Esophagus squamous epithelium (tissue), 5 donors: Measurements from ENCODE around the gene HOXD10. TPM values are rescaled to one million over a fixed set of nuclear protein-coding genes. Genes with fewer than 3 reads are reported as not detected.

Experiments used
- DNase-seq: peaks from one replicate; lab custom pipeline; 2025; lab: John Stamatoyannopoulos, UW
- H3K27ac ChIP-seq, 4 donors: fragments of 200-600 bp; sonication (generic); one replicate each; pipeline ENCODE4 v1.5.1; 2016 to 2019; ENCODE audit warnings: mild to moderate bottlenecking in 1 of 4
- H3K27me3 ChIP-seq, 4 donors: fragments of 200-600 bp; sonication (generic); 1 replicate in 3 of 4; 2 replicates in 1 of 4; pipeline versions ENCODE4 v1.5.1 to v1.6.0; 2017 to 2021; ENCODE audit warnings: antibody characterized with exemption in 1 of 4
- H3K36me3 ChIP-seq, 3 donors: fragments of 200-600 bp; sonication (generic); one replicate each; pipeline ENCODE4 v1.5.1; 2016 to 2019
- H3K4me1 ChIP-seq, 3 donors: fragments of 200-600 bp; sonication (generic); one replicate each; pipeline ENCODE4 v1.5.1; 2017 to 2019
- H3K4me3 ChIP-seq, 4 donors: fragments of 200-600 bp; sonication (generic); 1 replicate in 3 of 4; 2 replicates in 1 of 4; pipeline ENCODE4 v1.5.1; 2016 to 2019; ENCODE audit warnings: mild to moderate bottlenecking in 2 of 4, moderate library complexity in 1 of 4
- H3K9me3 ChIP-seq, 3 donors: fragments of 200-600 bp; sonication (generic); one replicate each; pipeline ENCODE4 v1.5.1; 2016 to 2019
- POLR2A ChIP-seq, 4 donors: fragments of 450-650 bp; IDR thresholded peaks; one replicate each; pipeline ENCODE4 v1.6.1; 2017; ENCODE audit warnings: antibody characterized with exemption in 4 of 4, mild to moderate bottlenecking in 4 of 4, moderate library complexity in 3 of 4
- WGBS, 2 donors: methylation state at CpG; one replicate each; pipeline ENCODE4 v1.1.5; 2018; 5-methylcytosine and 5-hydroxymethylcytosine counted together
- intact Hi-C: fragments of 100-400 bp; cut with DNase I; formaldehyde crosslinking; loops from one replicate; pipeline ENCODE4 v1.15.0; 2022
- total RNA-seq, 4 donors: library from RNA; depleted of rRNA; stranded (reverse); fragments of >200 nt; gene quantifications; one replicate each; pipeline ENCODE4 v1.1.0, GENCODE V29; 2016
- TF ChIP-seq, protein P1 (sequence below), 6 experiments: fragments of 450-650 bp in 4 of 6; fragments of 200-600 bp in 2 of 6; sonication (generic) in 2 of 6; IDR thresholded peaks; one replicate each; pipeline ENCODE4 v1.5.1; 2016 to 2019; ENCODE audit warnings: antibody characterized with exemption in 6 of 6, mild to moderate bottlenecking in 4 of 6, moderate library complexity in 4 of 6
- donor health status: DM: yes; HTN: yes; CAD: no.

HOXD10 gene
- total RNA-seq, 4 donors from 2014 or later: 0.22 to 0.38 TPM; not detected in 2

DNA sequence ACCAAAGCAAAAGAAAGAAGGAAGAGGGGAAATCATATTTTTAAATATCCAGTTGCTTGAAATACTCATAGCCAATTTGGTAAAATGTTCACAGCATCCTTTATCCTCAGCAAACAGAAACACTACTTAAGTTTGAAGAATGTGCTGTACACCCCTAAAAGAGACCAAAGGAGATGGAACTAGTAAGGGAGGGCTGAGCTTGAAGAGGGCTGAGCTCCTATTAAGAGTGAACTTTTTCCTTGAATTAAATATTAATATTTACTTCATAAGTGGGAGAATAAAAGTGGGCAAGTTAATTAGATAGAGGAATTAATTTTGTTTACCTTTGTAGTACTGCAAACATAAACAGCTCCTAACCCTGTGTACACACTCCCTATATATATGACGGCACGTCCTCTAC, 39.8 kb upstream of the HOXD10 start:
- peaks cover 0 to 15% (median 7%) of the 10 kb centered on the region in 3 donors for H3K9me3 ChIP-seq
- peaks cover 0 to 30% (median 10%) of the 10 kb centered on the region in 3 donors for H3K4me1 ChIP-seq
- 12 to 22% methylated on average over 2 of the region's 2 CpGs for WGBS, 2 donors
- no peak for TF ChIP-seq POLR2A (IDR thresholded peaks at IDR 0.05)
- TF ChIP-seq, protein P1, sequence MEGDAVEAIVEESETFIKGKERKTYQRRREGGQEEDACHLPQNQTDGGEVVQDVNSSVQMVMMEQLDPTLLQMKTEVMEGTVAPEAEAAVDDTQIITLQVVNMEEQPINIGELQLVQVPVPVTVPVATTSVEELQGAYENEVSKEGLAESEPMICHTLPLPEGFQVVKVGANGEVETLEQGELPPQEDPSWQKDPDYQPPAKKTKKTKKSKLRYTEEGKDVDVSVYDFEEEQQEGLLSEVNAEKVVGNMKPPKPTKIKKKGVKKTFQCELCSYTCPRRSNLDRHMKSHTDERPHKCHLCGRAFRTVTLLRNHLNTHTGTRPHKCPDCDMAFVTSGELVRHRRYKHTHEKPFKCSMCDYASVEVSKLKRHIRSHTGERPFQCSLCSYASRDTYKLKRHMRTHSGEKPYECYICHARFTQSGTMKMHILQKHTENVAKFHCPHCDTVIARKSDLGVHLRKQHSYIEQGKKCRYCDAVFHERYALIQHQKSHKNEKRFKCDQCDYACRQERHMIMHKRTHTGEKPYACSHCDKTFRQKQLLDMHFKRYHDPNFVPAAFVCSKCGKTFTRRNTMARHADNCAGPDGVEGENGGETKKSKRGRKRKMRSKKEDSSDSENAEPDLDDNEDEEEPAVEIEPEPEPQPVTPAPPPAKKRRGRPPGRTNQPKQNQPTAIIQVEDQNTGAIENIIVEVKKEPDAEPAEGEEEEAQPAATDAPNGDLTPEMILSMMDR (IDR thresholded peaks at IDR 0.05): no peak
- no peak overlapping the region for H3K27ac ChIP-seq
- no peak for DNase-seq
- no peak overlapping the region for H3K4me3 ChIP-seq
- peaks cover 43 to 100% (median 66%) of the 10 kb centered on the region in 4 donors for H3K27me3 ChIP-seq
- H3K36me3 ChIP-seq: no peaks in the 10 kb centered on the region
- intact Hi-C loops: no loop called here

GRCh38 chr2:176078541-176079284, 37.9 kb upstream of the HOXD10 start:
- Histone ChIP-seq H3K9me3 (peaks cover 0 to 20% (median 13%) of the 10 kb centered on the region in 3 donors), H3K27ac (no peak overlapping the region), H3K4me1 (peaks cover 0 to 46% (median 10%) of the 10 kb centered on the region in 3 donors), H3K4me3 (peak overlapping the region in 1 of 4 donors; percentile 53), H3K27me3 (peaks cover 47 to 100% (median 72%) of the 10 kb centered on the region in 4 donors), H3K36me3 (no peaks in the 10 kb centered on the region)
- WGBS, 2 donors: 10 to 17% methylated on average over 25 of the region's 25 CpGs
- intact Hi-C loops: no loop called here
- no peak for DNase-seq
- TF ChIP-seq POLR2A (IDR thresholded peaks at IDR 0.05): no peak
- TF ChIP-seq, protein P1 (IDR thresholded peaks at IDR 0.05): no peak

DNA sequence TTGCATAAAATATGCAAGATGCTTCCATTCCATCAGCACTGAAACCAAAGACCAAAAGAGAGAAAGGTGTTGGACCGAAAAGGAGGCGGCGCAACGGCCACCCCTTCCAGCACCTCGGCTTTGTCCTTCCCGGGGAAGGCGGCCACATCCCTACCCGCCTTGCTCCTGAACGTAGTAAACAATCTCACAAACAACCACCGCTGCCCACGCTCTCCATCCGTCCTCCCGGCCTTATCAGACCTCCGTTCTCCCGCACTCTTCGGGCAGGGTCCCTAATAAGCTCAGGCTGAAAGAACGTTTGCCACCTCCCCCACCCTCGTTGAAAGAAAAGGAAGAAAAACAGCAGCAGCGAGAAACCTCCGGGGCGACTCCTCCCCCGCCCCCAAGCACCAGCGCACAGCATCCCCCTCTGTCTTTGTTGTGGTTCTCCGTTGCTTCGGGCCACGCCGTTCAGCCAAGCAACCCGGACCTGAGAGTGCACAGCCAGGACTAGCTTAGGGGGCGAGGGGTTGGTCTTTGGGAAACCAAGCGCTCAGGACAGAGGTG, 37.2 kb upstream of the HOXD10 start:
- DNase-seq: no peak
- Histone ChIP-seq H3K36me3 (no peaks in the 10 kb centered on the region), H3K27ac (no peak overlapping the region), H3K4me1 (peaks cover 0 to 46% (median 10%) of the 10 kb centered on the region in 3 donors), H3K9me3 (peaks cover 0 to 20% (median 13%) of the 10 kb centered on the region in 3 donors), H3K27me3 (peaks cover 44 to 100% (median 70%) of the 10 kb centered on the region in 4 donors), H3K4me3 (peak overlapping the region in 2 of 4 donors; percentile 38 to 53)
- intact Hi-C loops: no loop called here
- WGBS, 2 donors: 10 to 18% methylated on average over 19 to 23 of the region's 30 CpGs
- no peak for TF ChIP-seq POLR2A (IDR thresholded peaks at IDR 0.05)
- TF ChIP-seq, protein P1 (IDR thresholded peaks at IDR 0.05): no peak

GRCh38 chr2:176079831-176080539, 36.6 kb upstream of the HOXD10 start:
- intact Hi-C loops: loop anchor here (10.0 kb wide), 1 partner anchor 715 kb away; no protein-coding TSS in a partner anchor
- peak overlapping the region in 2 of 4 donors; percentile 38 to 53 for H3K4me3 ChIP-seq
- DNase-seq: no peak
- no peaks in the 10 kb centered on the region for H3K36me3 ChIP-seq
- WGBS, 2 donors: 3% methylated on average over 29 of the region's 86 CpGs; no CpG with 5 or more reads in 1 of the 2 donors
- peaks cover 47 to 100% (median 73%) of the 10 kb centered on the region in 4 donors for H3K27me3 ChIP-seq
- H3K4me1 ChIP-seq: peaks cover 0 to 53% (median 10%) of the 10 kb centered on the region in 3 donors
- no peak for TF ChIP-seq POLR2A (IDR thresholded peaks at IDR 0.05)
- TF ChIP-seq, protein P1 (IDR thresholded peaks at IDR 0.05): peak in 4 of 6 experiments; percentile 27 to 59 (median 36)
- H3K9me3 ChIP-seq: peaks cover 0 to 20% (median 13%) of the 10 kb centered on the region in 3 donors
- no peak overlapping the region for H3K27ac ChIP-seq
